Right lobe of liver (tissue), 6 donors: Measurements from ENCODE around the gene ZNF805. TPM values are rescaled to one million over a fixed set of nuclear protein-coding genes. Genes with fewer than 3 reads are reported as not detected.
"Not testable (repeated sequence)": the region's sequence is repeated elsewhere in the genome, so short reads cannot be mapped to it uniquely, and the experiment has no call there.

Experiments used
- ATAC-seq, 4 donors: fragments of 200-7000 bp; cut with Tn5 transposase; one replicate each; pipeline ENCODE4 v1.9.1; 2020; ENCODE audit warnings: mild to moderate bottlenecking in 4 of 4, moderate library complexity in 4 of 4
- DNase-seq, 3 donors: peaks; one replicate each; pipeline ENCODE4 v3.0.0-alpha.2; 2020
- H3K27ac ChIP-seq, 3 donors: fragments of 200-600 bp; one replicate each; pipeline ENCODE4 v1.8.0; 2022
- H3K27me3 ChIP-seq, 2 donors: fragments of 200-600 bp; one replicate each; pipeline ENCODE4 v1.8.0; 2022
- H3K36me3 ChIP-seq, 4 donors: fragments of 200-600 bp; sonication (generic) in 1 of 4; one replicate each; pipeline versions ENCODE4 v1.5.1 to v1.8.0; 2017 to 2022; ENCODE audit warnings: control low read depth in 1 of 4
- H3K4me1 ChIP-seq, 4 donors: fragments of 200-600 bp; sonication (generic) in 1 of 4; one replicate each; pipeline versions ENCODE4 v1.5.1 to v1.8.0; 2017 to 2022; ENCODE audit warnings: control low read depth in 1 of 4
- H3K4me3 ChIP-seq, 3 donors: fragments of 200-600 bp; one replicate each; pipeline ENCODE4 v1.8.0; 2022
- H3K9me3 ChIP-seq, 4 donors: fragments of 200-600 bp; sonication (generic) in 1 of 4; one replicate each; pipeline versions ENCODE4 v1.5.1 to v1.8.0; 2017 to 2022; ENCODE audit warnings: control low read depth in 1 of 4
- POLR2A ChIP-seq: fragments of 450-650 bp; IDR thresholded peaks from one replicate; pipeline ENCODE4 v1.6.1; 2017; ENCODE audit warnings: antibody characterized with exemption, mild to moderate bottlenecking
- WGBS: methylation state at CpG from one replicate; pipeline ENCODE4 v1.1.6; 2018; ENCODE audit warnings: low coverage, low lambda C conversion rate; ENCODE audit not compliant: insufficient coverage; ENCODE audit errors: missing lambda C conversion rate; 5-methylcytosine and 5-hydroxymethylcytosine counted together
- intact Hi-C, 2 donors: fragments of 100-400 bp; cut with DNase I; formaldehyde crosslinking; loops; one replicate each; pipeline versions ENCODE4 v1.11.2 to v1.14.1; 2022
- total RNA-seq, 6 experiments: library from RNA; depleted of rRNA in 2 of 6; stranded (reverse); fragments of >200 nt in 2 of 6; fragmentation: NEBNext Ultra II Directional in 3 of 6; extraction: Animal tissue kit (Norgen Biotek cat#: 25700) in 3 of 6; gene quantifications; one replicate each; pipeline versions ENCODE4 v1.1.0 to v1.2.4, GENCODE V29; 2016 to 2023
- TF ChIP-seq, protein P1 (sequence below), 4 donors: fragments of 200-600 bp in 3 of 4; fragments of 450-650 bp in 1 of 4; IDR thresholded peaks; one replicate each; pipeline versions ENCODE4 v1.5.1 to v1.8.0; 2016 to 2022; ENCODE audit warnings: antibody characterized with exemption in 4 of 4, mild to moderate bottlenecking in 2 of 4
- donor health status: DM: no; HTN: yes; CAD: no.
- donor health status: DM: no; HTN: no; CAD: no.
- donor health status: DM: no; HTN: no; CAD: no.
- donor health status: DM: no; HTN: yes; CAD: no.
- donor health status: DM: no; HTN: yes; CAD: no.

ZNF805 gene
- total RNA-seq, 6 experiments from 2014 or later, result 3.9 to 6.3 (median 5.5) TPM

GRCh38 chr19:57273014-57273413, 32.6 kb downstream of the ZNF805 start:
- ATAC-seq (no peak), DNase-seq (no peak)
- Histone ChIP-seq H3K4me1 (no peaks in the 10 kb centered on the region), H3K4me3 (no peak overlapping the region), H3K9me3 (no peaks in the 10 kb centered on the region), H3K27ac (no peak overlapping the region), H3K27me3 (no peaks in the 10 kb centered on the region), H3K36me3 (no peaks in the 10 kb centered on the region)
- intact Hi-C loops, result no loop called here
- TF ChIP-seq POLR2A, result no peak
- TF ChIP-seq, protein P1, sequence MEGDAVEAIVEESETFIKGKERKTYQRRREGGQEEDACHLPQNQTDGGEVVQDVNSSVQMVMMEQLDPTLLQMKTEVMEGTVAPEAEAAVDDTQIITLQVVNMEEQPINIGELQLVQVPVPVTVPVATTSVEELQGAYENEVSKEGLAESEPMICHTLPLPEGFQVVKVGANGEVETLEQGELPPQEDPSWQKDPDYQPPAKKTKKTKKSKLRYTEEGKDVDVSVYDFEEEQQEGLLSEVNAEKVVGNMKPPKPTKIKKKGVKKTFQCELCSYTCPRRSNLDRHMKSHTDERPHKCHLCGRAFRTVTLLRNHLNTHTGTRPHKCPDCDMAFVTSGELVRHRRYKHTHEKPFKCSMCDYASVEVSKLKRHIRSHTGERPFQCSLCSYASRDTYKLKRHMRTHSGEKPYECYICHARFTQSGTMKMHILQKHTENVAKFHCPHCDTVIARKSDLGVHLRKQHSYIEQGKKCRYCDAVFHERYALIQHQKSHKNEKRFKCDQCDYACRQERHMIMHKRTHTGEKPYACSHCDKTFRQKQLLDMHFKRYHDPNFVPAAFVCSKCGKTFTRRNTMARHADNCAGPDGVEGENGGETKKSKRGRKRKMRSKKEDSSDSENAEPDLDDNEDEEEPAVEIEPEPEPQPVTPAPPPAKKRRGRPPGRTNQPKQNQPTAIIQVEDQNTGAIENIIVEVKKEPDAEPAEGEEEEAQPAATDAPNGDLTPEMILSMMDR (IDR thresholded peaks at IDR 0.05), result no peak
- WGBS, result 92% methylated on average over 1 of the region's 1 CpG

- TF ChIP-seq, protein P1 (IDR thresholded peaks at IDR 0.05), result no peak
- TF ChIP-seq POLR2A, result no peak
- peaks cover 0 to 3% (median 1%) of the 10 kb centered on the region in 4 donors for H3K4me1 ChIP-seq
- no peaks in the 10 kb centered on the region for H3K9me3 ChIP-seq
- DNase-seq, result no peak
- 100% methylated on average over 1 of the region's 1 CpG for WGBS
- intact Hi-C loops, result no loop called here
- H3K36me3 ChIP-seq, result no peaks in the 10 kb centered on the region
- H3K27me3 ChIP-seq, result no peaks in the 10 kb centered on the region
- no peak overlapping the region for H3K27ac ChIP-seq
- no peak for ATAC-seq
- no peak overlapping the region for H3K4me3 ChIP-seq
These were observed 36.0 kb downstream of the ZNF805 start for GRCh38 chr19:57276430-57276829.

DNA sequence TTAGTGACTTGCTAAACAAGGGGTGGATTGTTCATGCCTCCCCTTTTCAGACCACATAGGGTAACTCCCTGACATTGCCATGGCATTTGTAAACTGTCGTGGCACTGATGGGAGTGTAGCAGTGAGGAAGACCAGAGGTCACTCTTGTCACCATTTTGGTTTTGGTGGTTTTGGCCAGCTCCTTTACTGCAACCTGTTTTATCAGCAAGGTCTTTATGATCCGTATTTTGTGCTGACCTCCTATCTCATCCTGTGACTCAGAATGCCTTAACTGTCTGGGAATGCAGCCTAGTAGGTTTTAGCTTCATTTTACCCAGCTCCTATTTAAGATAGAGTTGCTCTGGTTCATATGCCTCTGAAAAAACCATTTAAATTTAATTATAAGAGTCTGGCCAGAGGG, 38.0 kb downstream of the ZNF805 start:
- H3K9me3 ChIP-seq, H3K36me3 ChIP-seq, H3K4me3 ChIP-seq, DNase-seq, ATAC-seq, intact Hi-C loops, H3K27ac ChIP-seq, H3K27me3 ChIP-seq: not testable (repeated sequence)
- peaks cover 0 to 19% (median 5%) of the 10 kb centered on the region in 4 donors for H3K4me1 ChIP-seq
- 75% methylated on average over 2 of the region's 2 CpGs for WGBS

DNA sequence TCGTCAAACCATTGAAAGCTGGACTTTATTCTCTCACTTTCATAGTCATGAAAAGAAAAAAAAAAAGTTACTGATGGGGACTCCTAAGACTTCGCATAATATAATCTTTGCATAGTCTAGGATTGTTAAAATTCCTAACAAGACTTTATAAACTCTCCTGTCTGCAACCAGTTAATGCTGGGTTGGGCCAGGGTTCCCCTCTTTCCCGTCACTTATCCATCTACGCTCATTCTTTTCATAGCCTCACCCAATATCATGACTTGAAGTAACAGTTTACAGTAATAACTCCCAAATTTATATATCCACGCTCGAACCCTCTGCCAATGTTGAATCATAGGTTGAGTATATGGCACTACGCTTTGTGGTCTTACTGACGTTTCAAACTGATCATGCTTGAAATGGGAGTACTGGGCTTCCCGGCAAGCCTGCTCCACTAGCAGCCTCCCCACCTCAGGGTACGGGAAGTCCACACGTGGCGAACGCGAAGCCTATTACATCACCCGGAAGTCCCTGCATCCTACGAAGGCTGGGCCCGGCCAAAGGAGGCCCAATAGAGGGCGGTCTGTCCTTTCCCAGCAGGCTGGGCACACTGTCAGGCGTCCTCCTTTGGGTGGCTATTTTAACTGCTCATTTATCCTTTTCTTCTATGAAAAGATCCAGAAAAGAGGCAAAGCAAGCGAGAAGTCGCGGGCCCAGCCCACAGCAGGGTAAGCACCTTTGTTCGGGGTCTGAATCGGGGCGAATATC, 39.2 kb downstream of the ZNF805 start:
- DNase-seq (peak; percentile 92), ATAC-seq (peak; percentile 94 to 97 (median 95))
- H3K4me1 ChIP-seq, result peaks cover 0 to 19% (median 5%) of the 10 kb centered on the region in 4 donors
- intact Hi-C loops, result no loop called here
- whole genome bisulfite sequencing, result 4% methylated on average over 21 of the region's 25 CpGs
- peak overlapping the region; percentile 88 to 98 (median 97) for H3K4me3 ChIP-seq
- H3K36me3 ChIP-seq, result peaks cover under 1 to 11% (median 4%) of the 10 kb centered on the region in 4 donors
- no peaks in the 10 kb centered on the region for H3K9me3 ChIP-seq
- no peaks in the 10 kb centered on the region for H3K27me3 ChIP-seq
- peak; percentile 92 for TF ChIP-seq POLR2A
- TF ChIP-seq, protein P1 (IDR thresholded peaks at IDR 0.05), result peak in 3 of 4 donors; percentile 34 to 45 (median 41)
- peak overlapping the region; percentile 90 to 98 (median 97) for H3K27ac ChIP-seq
